Measurements from ENCODE around the gene GRIA4.

Gene GRIA4

DNA sequence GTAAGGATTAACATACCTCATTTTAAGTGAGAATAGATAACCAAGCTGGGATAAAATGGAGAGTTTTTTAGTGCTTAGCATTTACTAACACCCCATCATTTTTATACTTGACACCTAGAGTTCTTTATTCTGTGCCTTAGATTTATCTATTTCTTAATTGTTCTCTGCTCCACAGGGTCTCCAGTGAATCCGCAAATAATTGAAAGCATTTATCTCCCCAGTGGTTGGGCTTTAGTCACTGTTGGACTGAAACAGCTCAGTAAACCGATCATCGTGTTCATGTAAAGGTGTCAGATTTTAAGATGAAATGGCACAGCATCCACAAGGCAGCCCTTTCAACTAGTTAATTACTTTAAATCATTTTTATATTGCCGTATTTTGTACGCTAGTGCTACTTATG is 17.8 kb upstream of the GRIA4 start:
- Histone ChIP-seq H3K27ac (ENCODE audit: extremely low read depth, low read depth, low read length) (no peak overlapping the region), H3K4me3 (ENCODE audit: low read depth, low read length) (no peak overlapping the region), H3K4me1 (ENCODE audit: control insufficient read depth, insufficient read depth, low read length) (no peaks in the 10 kb centered on the region), H3K36me3 (ENCODE audit: control insufficient read depth in 2 of 2, insufficient read depth in 1 of 2, low read length in 2 of 2) (no peaks in the 10 kb centered on the region), H3K9me3 (ENCODE audit: control insufficient read depth, insufficient read depth, low read depth, low read length) (no peaks in the 10 kb centered on the region)
- ChIA-PET POLR2A (no interaction called here), CTCF (no interaction called here)
- no peak for TF ChIP-seq ZFP41 (tag by site-specific recombination; IDR thresholded peaks at IDR 0.05; ENCODE audit: borderline replicate concordance)

DNA sequence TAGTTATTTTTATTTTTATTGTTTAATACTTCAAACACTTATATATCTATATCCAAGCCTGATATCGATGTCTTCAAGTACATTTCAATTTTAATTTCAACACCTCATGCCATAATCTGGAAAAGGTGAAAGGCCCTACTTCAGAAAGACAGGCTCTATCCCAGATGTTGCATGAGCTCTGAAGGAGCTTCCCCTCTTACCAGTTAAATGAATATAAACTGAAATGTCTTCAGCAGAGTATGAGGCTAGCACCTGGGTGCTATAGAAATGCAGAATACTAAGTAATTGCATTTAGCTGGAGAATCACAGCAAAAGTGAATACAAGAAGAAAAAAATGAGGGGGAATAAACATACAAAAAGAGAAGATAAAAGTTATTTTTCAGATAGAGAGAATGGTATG is 11.5 kb upstream of the GRIA4 start:
- no peak overlapping the region for H3K27ac ChIP-seq (ENCODE audit: extremely low read depth, low read depth, low read length)
- TF ChIP-seq, protein P1, sequence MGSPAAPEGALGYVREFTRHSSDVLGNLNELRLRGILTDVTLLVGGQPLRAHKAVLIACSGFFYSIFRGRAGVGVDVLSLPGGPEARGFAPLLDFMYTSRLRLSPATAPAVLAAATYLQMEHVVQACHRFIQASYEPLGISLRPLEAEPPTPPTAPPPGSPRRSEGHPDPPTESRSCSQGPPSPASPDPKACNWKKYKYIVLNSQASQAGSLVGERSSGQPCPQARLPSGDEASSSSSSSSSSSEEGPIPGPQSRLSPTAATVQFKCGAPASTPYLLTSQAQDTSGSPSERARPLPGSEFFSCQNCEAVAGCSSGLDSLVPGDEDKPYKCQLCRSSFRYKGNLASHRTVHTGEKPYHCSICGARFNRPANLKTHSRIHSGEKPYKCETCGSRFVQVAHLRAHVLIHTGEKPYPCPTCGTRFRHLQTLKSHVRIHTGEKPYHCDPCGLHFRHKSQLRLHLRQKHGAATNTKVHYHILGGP (tag by site-specific recombination; IDR thresholded peaks at IDR 0.05), result no peak
- H3K4me1 ChIP-seq (ENCODE audit: control insufficient read depth, insufficient read depth, low read length), result no peaks in the 10 kb centered on the region
- CTCF ChIA-PET, result interaction anchor here (0.7 kb wide), 1 partner anchor 9 kb away, joined by 3 read pairs; no protein-coding TSS in a partner anchor
- no peaks in the 10 kb centered on the region for H3K9me3 ChIP-seq (ENCODE audit: control insufficient read depth, insufficient read depth, low read depth, low read length)
- POLR2A ChIA-PET, result no interaction called here
- H3K4me3 ChIP-seq (ENCODE audit: low read depth, low read length), result no peak overlapping the region
- no peaks in the 10 kb centered on the region for H3K36me3 ChIP-seq (ENCODE audit: control insufficient read depth in 2 of 2, insufficient read depth in 1 of 2, low read length in 2 of 2)

DNA sequence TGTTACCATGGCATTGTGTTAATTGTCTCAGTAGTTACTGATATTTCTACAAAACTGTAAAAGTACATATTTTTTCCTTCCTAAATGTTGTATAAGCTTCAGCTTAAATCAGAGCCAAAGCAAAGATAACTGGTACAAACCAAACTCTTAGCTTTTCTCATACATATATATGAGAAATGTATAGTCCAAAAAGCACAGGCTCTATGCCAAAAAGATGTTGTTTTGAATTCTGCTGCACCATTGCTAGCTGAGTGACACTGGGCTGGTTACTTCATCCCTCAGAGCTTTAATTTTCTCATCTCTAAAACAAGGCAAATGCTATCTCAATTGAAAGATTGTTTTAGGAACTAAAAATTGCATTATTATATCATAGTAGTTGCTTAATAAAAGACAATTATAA is 6.7 kb upstream of the GRIA4 start:
- POLR2A ChIA-PET, result no interaction called here
- no peaks in the 10 kb centered on the region for H3K4me1 ChIP-seq (ENCODE audit: control insufficient read depth, insufficient read depth, low read length)
- H3K9me3 ChIP-seq (ENCODE audit: control insufficient read depth, insufficient read depth, low read depth, low read length), result no peaks in the 10 kb centered on the region
- H3K36me3 ChIP-seq (ENCODE audit: control insufficient read depth in 2 of 2, insufficient read depth in 1 of 2, low read length in 2 of 2), result no peaks in the 10 kb centered on the region
- H3K4me3 ChIP-seq (ENCODE audit: low read depth, low read length), result no peak overlapping the region
- CTCF ChIA-PET, result interaction anchor here (0.6 kb wide), 1 partner anchor 1271 kb away, joined by 3 read pairs; no protein-coding TSS in a partner anchor
- no peak overlapping the region for H3K27ac ChIP-seq (ENCODE audit: extremely low read depth, low read depth, low read length)
- no peak for TF ChIP-seq ZNF155 (tag by site-specific recombination; IDR thresholded peaks at IDR 0.05)
- TF ChIP-seq, protein P2, sequence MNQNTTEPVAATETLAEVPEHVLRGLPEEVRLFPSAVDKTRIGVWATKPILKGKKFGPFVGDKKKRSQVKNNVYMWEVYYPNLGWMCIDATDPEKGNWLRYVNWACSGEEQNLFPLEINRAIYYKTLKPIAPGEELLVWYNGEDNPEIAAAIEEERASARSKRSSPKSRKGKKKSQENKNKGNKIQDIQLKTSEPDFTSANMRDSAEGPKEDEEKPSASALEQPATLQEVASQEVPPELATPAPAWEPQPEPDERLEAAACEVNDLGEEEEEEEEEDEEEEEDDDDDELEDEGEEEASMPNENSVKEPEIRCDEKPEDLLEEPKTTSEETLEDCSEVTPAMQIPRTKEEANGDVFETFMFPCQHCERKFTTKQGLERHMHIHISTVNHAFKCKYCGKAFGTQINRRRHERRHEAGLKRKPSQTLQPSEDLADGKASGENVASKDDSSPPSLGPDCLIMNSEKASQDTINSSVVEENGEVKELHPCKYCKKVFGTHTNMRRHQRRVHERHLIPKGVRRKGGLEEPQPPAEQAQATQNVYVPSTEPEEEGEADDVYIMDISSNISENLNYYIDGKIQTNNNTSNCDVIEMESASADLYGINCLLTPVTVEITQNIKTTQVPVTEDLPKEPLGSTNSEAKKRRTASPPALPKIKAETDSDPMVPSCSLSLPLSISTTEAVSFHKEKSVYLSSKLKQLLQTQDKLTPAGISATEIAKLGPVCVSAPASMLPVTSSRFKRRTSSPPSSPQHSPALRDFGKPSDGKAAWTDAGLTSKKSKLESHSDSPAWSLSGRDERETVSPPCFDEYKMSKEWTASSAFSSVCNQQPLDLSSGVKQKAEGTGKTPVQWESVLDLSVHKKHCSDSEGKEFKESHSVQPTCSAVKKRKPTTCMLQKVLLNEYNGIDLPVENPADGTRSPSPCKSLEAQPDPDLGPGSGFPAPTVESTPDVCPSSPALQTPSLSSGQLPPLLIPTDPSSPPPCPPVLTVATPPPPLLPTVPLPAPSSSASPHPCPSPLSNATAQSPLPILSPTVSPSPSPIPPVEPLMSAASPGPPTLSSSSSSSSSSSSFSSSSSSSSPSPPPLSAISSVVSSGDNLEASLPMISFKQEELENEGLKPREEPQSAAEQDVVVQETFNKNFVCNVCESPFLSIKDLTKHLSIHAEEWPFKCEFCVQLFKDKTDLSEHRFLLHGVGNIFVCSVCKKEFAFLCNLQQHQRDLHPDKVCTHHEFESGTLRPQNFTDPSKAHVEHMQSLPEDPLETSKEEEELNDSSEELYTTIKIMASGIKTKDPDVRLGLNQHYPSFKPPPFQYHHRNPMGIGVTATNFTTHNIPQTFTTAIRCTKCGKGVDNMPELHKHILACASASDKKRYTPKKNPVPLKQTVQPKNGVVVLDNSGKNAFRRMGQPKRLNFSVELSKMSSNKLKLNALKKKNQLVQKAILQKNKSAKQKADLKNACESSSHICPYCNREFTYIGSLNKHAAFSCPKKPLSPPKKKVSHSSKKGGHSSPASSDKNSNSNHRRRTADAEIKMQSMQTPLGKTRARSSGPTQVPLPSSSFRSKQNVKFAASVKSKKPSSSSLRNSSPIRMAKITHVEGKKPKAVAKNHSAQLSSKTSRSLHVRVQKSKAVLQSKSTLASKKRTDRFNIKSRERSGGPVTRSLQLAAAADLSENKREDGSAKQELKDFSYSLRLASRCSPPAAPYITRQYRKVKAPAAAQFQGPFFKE (tag by site-specific recombination; IDR thresholded peaks at IDR 0.05; ENCODE audit: borderline replicate concordance), result no peak
- TF ChIP-seq BCL11B (tag by site-specific recombination; IDR thresholded peaks at IDR 0.05; ENCODE audit: low read depth), result no peak
- TF ChIP-seq, protein P3, sequence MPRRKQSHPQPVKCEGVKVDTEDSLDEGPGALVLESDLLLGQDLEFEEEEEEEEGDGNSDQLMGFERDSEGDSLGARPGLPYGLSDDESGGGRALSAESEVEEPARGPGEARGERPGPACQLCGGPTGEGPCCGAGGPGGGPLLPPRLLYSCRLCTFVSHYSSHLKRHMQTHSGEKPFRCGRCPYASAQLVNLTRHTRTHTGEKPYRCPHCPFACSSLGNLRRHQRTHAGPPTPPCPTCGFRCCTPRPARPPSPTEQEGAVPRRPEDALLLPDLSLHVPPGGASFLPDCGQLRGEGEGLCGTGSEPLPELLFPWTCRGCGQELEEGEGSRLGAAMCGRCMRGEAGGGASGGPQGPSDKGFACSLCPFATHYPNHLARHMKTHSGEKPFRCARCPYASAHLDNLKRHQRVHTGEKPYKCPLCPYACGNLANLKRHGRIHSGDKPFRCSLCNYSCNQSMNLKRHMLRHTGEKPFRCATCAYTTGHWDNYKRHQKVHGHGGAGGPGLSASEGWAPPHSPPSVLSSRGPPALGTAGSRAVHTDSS (tag by site-specific recombination; IDR thresholded peaks at IDR 0.05), result no peak
- TF ChIP-seq, protein P4, sequence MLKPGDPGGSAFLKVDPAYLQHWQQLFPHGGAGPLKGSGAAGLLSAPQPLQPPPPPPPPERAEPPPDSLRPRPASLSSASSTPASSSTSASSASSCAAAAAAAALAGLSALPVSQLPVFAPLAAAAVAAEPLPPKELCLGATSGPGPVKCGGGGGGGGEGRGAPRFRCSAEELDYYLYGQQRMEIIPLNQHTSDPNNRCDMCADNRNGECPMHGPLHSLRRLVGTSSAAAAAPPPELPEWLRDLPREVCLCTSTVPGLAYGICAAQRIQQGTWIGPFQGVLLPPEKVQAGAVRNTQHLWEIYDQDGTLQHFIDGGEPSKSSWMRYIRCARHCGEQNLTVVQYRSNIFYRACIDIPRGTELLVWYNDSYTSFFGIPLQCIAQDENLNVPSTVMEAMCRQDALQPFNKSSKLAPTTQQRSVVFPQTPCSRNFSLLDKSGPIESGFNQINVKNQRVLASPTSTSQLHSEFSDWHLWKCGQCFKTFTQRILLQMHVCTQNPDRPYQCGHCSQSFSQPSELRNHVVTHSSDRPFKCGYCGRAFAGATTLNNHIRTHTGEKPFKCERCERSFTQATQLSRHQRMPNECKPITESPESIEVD (tag by site-specific recombination; IDR thresholded peaks at IDR 0.05), result no peak
- no peak for TF ChIP-seq ZNF548 (tag by site-specific recombination; IDR thresholded peaks at IDR 0.05)
- TF ChIP-seq, protein P5, sequence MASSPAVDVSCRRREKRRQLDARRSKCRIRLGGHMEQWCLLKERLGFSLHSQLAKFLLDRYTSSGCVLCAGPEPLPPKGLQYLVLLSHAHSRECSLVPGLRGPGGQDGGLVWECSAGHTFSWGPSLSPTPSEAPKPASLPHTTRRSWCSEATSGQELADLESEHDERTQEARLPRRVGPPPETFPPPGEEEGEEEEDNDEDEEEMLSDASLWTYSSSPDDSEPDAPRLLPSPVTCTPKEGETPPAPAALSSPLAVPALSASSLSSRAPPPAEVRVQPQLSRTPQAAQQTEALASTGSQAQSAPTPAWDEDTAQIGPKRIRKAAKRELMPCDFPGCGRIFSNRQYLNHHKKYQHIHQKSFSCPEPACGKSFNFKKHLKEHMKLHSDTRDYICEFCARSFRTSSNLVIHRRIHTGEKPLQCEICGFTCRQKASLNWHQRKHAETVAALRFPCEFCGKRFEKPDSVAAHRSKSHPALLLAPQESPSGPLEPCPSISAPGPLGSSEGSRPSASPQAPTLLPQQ (tag by site-specific recombination; IDR thresholded peaks at IDR 0.05), result no peak
- no peak for TF ChIP-seq ZNF23 (tag by site-specific recombination; IDR thresholded peaks at IDR 0.05; ENCODE audit: borderline replicate concordance)
- TF ChIP-seq, protein P6, sequence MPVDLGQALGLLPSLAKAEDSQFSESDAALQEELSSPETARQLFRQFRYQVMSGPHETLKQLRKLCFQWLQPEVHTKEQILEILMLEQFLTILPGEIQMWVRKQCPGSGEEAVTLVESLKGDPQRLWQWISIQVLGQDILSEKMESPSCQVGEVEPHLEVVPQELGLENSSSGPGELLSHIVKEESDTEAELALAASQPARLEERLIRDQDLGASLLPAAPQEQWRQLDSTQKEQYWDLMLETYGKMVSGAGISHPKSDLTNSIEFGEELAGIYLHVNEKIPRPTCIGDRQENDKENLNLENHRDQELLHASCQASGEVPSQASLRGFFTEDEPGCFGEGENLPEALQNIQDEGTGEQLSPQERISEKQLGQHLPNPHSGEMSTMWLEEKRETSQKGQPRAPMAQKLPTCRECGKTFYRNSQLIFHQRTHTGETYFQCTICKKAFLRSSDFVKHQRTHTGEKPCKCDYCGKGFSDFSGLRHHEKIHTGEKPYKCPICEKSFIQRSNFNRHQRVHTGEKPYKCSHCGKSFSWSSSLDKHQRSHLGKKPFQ (tag by site-specific recombination; IDR thresholded peaks at IDR 0.05), result no peak
- TF ChIP-seq ZNF169 (tag by site-specific recombination; IDR thresholded peaks at IDR 0.05), result no peak
- no peak for TF ChIP-seq ZNF426 (tag by site-specific recombination; IDR thresholded peaks at IDR 0.05)
- TF ChIP-seq ZNF529 (tag by site-specific recombination; IDR thresholded peaks at IDR 0.05; ENCODE audit: insufficient replicate concordance), result no peak
- no peak for TF ChIP-seq MEIS1 (CRISPR knock-in tag; IDR thresholded peaks at IDR 0.05; ENCODE audit: borderline replicate concordance)
- TF ChIP-seq KLF1 (tag by site-specific recombination; IDR thresholded peaks at IDR 0.05), result no peak
- no peak for TF ChIP-seq ZNF10 (tag by site-specific recombination; IDR thresholded peaks at IDR 0.05)

Measured in HEK293 (cell line).